Right renal cortex interstitium (tissue), 3 donors: ENCODE measurements around the gene C9orf78. TPM values are rescaled to one million over a fixed set of nuclear protein-coding genes. Genes with fewer than 3 reads are reported as not detected.
A peak's percentile ranks its signal among the peaks of the same experiment; 100 is the strongest.

ENCODE experiments used
- DNase-seq, 3 donors: peaks; one replicate each; pipeline ENCODE4 v3.0.0-alpha.2; 2013; ENCODE audit warnings: low read depth in 3 of 3, low spot score in 2 of 3
- polyA plus RNA-seq, 3 donors: library from polyadenylated mRNA; unstranded; fragments of 120-200 nt; gene quantifications; one replicate each; pipeline ENCODE4 v1.2.1, GENCODE V29; 2013; ENCODE audit not compliant: insufficient read length in 3 of 3

C9orf78 gene
- polyA plus RNA-seq, 3 donors, result 85.9 to 97.0 (median 96.4) TPM

GRCh38 chr9:129848712-129849441 is 13.8 kb upstream of the C9orf78 start:
- DNase-seq, result no peak

DNA sequence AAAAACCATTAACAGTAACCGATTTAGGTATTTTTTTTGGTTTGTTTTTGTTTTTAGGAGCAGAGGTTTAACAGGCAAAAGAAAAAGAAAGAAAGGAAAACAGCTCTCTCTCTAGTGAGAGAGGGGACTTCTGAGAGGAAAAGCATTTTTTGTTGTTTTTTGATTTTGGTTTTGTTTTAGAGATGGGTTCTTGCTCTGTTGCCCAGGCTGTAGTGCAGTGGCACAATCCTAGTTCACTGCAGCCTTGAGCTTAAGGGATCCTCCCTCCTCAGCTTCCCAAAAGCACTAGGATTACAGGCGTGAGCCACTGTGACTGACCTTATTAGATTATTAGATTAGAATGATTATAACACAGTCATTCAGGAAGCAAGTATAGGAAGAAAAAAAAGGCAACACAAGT is 10.3 kb upstream of the C9orf78 start:
- no peak for DNase-seq

DNA sequence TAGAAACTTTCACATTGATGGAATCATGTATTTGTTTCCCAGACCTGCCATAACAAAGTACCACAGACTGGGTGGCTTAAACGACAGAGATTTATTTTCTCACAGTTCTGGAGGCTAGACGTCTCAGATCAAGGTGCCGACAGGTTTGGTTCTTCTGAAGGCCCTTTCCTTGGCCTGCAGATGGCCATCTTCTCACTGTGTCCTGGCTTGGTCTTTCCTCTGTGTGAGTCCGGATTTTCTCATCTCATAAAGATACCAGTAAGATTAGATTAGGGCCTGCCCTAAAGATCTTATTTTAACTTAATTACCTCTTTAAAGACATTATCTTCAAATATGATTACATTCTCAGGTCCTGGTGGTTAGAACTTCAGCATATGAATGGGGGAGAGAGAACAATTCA is 6.0 kb upstream of the C9orf78 start:
- no peak for DNase-seq

DNA sequence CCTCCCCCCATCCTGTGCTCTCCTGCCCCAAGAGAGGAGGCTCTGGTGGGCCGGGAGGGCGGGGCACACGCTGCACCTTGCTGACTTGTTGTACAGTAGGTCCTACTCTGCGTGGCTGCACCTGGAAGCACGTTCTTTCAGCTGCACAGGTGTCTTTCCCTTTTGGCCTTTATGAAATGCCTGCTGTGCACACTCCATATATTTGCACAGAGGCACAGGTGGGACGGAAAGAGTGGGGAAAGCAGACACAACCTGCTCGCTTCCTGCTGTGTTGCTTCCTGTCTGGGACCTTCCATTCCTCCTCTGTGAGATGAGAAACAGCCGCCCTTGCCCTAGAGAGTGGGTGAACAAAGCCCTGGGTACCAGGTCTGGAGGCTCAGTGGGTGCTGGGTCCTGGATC is 5.0 kb upstream of the C9orf78 start:
- DNase-seq, result no peak

DNA sequence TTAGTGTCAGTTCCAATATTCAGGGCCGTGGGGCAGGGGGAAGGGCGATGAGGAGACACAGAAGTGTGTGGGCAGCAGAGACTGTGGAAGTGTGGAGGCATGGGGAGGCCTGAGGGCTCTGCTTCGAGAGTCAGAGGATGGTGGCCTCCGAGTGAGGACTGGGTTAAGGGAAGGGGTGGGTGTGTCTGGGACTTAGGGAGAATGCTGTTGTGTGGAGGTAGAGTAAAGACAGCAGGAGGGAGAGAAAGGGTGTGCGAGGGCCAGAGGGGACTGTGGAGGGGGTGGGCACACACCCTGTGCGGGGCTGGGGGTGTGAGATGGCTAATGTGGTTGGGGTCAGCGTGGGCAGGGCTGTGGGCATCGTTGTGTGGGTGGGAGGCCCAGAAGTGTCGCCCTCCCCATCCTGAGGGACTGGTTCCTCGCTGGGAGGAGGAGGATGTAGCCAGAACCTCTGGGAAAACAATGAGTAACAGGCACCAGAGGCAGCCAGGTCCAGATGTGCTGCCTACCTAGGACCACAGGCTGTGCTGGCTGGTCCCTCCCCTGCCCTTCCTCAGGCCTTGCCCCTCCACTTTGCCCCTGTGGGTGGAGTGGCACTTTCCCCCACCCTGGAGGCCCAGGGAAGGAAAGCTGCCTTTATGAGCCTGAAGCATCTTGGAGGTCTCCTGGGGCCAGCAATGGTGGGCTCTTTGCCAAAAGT is 4.4 kb upstream of the C9orf78 start:
- DNase-seq, result no peak

GRCh38 chr9:129838707-129839259 is 3.7 kb upstream of the C9orf78 start:
- no peak for DNase-seq

DNA sequence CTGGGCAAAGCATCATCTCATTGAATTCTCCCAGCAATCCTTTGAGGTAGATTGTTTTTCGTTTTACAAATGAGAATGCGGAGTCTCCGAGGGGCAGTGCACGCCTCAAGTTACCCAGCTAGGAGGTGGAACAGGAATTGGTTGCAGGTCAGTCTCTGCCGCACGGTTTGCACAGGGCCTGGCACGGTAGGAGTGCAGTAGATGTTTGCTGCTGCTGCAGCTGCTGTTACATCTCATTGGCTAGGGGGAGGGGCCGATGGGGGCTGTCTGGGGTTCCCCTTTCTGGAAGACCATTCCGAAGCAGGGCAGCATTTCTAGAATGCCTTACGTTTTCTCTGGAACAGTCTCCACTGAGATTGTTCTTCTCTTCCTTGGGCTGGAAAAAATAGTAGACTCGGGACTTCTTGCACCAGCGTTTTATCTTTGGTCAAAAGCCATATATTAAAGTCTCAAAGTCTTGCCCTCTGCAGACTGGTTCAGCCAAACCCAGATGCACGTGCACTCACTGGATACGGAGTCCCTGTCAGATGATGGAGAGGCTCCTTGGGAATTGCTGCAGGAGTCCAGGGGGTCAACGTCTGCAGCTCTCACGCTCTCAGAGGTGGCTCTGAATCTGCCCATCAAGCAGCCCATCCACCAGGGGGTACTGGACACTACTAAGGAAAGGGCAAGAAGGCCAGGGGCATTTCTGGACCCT is 1.4 kb upstream of the C9orf78 start:
- DNase-seq, result no peak

DNA sequence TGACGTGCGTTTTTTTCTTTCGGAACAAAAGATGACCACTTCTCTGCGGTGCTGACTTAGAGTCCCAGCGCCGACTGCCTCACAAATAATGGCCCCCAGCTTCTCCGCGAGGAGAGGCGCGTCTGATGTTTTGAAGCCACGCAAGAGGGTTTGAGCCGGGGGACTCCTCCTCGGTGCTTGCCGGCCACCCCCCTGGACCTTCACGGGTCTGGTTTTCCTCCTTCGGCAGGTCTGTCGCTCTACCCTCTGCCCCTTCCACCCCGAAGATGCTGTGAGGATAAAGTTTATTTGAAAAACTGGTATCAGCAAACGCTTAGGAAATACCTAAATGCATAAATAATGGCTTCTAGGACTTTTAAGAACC is 767 bp upstream of the C9orf78 start:
- no peak for DNase-seq

DNA sequence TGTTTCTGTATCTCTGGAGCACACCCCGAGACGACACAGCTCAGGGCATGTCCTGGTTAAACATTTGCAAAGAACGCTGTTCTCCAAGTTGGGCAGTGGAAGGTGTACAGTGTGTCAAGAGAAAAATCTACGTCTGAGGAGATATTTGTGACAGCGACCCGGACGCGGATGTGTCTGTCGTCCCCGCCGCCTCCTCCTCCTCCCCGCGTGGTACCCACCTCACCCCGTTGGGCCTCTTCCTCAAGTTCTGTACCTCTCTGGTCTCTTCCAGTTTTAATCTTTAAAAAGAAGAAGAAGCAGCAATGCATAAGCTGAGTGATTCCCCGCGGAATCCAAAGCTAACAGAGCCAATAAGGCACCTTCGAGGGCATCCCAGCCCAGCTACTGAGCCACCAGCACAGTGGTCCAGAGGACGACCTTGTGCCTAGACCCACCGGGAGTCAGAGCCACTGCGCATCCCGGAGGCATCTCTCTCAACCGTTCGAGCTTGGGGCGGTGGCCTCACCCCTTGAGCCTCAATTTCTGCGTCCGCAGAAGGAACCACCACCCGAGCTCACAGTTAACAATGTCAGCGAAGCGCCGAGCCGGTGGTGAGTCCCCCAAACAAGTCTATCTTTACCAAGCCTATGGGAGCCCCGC is 467 bp downstream of the C9orf78 start:
- DNase-seq, result no peak

DNA sequence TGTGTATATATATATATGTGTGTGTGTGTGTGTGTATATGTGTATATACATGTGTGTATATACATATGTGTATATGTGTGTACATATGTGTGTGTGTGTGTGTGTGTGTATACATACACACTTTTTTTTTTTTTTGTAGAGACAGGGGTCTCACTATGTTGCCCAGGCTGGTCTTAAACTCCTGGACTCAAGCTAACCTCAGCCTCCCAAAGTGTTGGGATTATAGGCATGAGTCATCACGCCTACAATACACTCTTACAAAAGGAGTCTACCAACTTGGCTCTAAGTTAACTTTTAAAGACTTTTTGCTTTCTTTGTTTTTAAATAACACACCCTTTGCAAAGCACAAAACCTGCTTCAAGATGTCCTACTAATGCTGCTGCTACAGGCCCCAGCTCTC is 2.1 kb downstream of the C9orf78 start:
- DNase-seq, result no peak

DNA sequence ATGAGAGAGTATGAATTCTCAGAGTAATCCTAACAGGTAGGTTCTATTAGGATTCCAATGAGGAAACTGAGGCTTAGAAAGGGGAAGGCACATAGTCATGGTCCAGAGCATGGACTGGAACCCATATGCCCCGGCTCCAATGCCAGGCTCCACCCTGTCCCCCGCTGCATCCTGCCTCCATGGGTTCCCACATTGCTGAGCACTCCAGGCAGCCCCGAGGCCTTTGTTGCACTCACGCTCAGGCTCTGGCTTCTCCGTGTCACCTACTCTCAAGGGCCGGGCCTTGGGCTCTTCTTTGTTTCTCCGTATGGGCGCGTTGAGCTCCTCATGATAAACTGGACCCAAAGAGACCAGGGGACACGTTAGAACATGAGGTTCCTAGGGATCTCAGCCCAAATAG is 6.1 kb downstream of the C9orf78 start:
- DNase-seq, result no peak

DNA sequence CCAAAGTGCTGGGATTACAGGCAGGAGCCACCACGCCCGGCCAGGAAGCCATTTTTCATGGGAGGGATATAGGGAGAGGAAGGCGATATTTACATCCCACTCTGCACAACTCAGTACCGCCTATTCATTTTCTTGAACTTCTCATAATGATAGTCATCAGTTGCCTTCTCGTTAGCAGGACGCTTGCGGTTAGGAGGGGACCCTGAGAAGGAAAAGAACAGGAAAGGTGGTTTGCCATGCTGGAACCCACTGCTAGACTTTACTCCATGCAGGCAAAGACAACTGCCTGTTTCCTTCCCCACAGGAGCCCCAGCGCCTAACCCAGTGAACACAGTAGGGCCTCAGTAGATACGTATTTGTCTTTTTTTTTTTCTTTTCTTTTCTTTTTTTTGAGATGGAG is 7.0 kb downstream of the C9orf78 start:
- DNase-seq, result no peak

DNA sequence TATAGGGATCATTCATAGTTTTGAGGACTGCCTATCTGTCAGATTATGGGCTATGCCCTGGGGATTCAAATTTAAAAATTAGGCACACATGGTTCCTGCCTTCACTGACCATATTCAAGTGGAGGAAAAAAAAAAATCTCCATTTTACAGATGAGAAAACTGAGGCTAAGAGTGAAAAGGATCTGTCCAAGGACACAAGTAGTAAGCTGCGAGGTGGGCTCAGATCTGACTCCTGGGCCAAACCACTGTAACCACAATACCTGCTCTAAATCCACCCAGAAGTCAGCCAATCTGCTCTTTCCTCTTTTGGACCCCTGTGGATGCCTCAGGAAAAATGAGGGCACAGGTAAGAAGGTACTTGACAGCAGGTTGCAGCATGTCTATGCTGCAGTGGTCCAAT is 8.3 kb downstream of the C9orf78 start:
- DNase-seq, result no peak

DNA sequence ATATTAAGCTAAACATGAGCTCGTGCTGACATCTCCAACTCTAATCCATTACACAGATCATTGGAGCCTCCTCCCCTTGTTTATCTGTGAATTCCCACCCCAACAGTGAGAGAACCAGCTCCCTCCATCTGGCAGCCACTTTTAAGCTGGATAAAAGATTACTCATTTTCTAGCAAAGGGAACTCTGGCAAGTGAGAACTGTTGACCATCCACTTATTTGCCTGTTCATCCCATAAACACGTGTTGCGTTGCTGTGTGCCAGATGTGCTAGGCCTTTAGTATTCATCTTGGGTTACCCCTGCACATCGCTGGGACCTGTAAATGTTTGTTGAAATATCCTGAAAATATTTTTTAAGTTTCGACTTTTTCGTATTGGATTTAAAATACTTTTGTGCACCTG is 8.7 kb downstream of the C9orf78 start:
- DNase-seq, result no peak

DNA sequence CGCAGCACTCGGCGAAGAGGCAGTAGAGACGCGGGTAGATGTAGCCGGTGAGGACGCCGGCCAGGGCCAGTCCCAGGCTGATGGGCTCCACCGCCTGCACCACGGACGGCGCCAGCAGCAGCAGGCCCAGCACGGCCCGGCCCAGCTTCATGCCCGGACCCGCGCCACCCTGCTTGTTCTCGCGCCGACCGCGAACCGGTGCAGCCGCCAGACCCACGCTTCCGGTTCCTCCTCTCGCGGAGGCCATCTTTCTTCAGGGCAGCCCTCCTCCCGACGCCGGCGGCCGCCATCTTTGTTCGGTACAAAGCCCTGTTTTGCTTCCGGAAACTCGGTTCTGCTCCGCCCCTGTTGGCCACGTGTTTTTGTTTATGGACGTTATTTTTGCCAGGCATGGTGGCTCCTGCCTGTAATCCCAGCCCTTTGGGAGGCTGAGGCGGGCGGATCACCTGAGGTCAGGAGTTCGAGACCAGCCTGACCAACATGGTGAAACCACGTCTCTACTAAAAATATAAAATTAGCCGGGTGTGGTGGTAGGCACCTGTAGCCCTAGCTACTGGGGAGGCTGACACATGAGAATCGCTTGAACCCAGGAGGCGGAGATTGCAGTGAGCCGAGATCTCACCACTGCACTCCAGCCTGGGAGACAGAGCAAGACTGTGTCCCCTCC is 11.0 kb downstream of the C9orf78 start, which contains the start of gene TOR1A:
Gene TOR1A, minus strand, starts transcription at position 202 of the 667 bp plus-strand sequence. Its CDS starts 51 bp downstream, at position 151.
- peak; percentile 76 to 89 (median 84) for DNase-seq

DNA sequence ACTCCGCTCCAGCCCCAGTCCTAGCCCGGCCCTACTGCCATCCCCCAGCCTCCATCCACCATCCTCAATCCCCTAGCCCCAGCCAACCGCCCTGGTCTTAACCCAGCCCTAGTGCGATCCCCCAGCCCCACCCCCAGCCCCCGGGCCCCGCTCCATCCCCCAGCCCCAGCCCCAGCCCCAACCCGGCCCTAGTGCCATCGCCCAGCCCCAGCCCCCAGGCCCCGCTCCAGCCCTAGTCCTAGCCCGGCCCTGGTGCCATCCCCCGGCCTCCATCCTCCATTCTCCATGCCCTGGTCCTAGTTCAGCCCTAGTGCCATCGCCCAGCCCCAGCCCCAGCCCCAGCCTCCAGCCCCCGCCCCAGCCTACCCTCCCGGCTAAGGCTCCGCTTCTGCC is 11.5 kb downstream of the C9orf78 start:
- DNase-seq, result no peak

GRCh38 chr9:129822898-129823541 is 12.1 kb downstream of the C9orf78 start:
- no peak for DNase-seq

DNA sequence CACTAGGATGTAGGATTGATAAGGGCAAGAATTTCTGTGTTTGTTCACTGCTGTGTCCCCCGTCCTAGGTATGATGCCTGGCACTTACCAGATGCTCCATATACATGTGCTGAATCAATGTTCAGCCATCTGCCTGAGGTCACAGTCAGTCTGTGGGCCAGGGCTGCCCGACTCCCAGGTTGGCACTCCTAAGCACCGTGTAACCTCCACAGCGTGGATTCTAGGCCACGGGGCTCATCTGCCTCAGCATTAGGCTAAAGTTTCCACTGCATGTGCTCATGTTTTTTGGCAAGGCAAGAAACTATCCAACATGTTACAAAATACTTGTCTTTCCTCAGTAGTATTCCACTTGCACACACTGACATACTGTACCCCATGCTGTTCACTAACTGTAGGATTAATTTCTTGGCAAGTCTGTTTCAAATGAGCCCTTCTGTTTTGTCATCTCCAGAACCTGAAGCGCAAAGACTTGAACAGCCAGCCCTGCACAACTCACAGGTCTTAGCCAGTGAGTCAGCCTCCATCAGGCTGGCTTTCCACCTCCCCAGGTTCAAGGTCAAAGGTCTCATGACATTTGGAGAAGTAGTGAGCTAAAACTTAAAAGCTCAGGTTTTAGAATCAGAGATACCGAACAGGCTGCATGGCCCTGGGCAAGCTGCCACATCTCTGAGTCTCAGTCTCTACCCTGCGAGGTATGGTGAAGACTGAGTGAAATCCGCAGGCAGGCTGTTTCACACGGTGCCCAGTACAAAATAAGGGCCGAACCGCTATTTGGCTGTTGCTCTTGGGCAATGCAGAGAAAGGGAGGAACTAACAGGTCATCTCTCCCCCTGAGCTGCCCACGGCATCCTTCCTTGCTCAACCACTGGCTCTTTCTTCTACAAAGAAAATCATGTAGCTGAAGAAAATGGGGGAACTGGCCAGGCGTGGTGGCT is 18.3 kb downstream of the C9orf78 start:
- no peak for DNase-seq

DNA sequence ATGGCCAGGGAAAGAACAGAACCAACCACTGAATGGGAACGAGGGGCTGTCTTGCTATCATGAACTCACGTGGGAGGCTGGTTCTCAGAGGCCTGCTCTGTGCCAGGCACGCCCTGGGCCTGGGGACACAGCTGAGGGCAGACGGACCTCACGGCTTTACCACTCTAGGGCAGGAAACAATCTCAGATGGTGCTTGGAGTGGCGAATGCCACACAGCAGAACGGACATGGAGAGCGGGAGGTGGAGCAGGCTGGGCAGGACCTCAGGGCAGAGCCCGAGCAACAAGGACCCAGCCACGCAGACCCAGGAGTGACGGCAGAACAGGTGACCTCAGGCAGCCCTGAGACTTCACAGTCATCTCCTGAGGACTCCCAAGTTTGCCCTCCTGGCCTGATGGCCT is 19.8 kb downstream of the C9orf78 start:
- DNase-seq, result no peak
